PC-9 (cell line): Measurements from ENCODE around the gene PCGF2. TPM values are rescaled to one million over a fixed set of nuclear protein-coding genes. Genes with fewer than 3 reads are reported as not detected.

Source experiments
- BruUV-seq: library from RNA; stranded (reverse); fragments of 400-500 nt; replicated peaks from 2 replicates; lab custom pipeline; 2021; lab: Mats Ljungman, UMichigan
- CTCF ChIA-PET: fragments of 300-600 bp; sonication (Branson Sonifier 250); formaldehyde crosslinking; loops from one replicate; lab custom pipeline; 2022; ENCODE audit warnings: antibody characterized with exemption; lab: Charles Lee
- POLR2A ChIA-PET: fragments of 300-600 bp; sonication (Branson Sonifier 250); formaldehyde crosslinking; loops from one replicate; lab custom pipeline; 2022; ENCODE audit warnings: antibody characterized with exemption; ENCODE audit not compliant: unreplicated experiment; lab: Charles Lee
- DNase-seq, 2 experiments: peaks; one replicate each; pipeline versions ENCODE4 v3.0.0 to v3.0.0-alpha.2; 2015 to 2022; ENCODE audit warnings: mixed read lengths in 1 of 2
- H2AFZ ChIP-seq: fragments of 200-600 bp; sonication (generic); 2 replicates; pipeline ENCODE4 v1.8.1; 2017; ENCODE audit warnings: antibody characterized with exemption
- H3F3A ChIP-seq: fragments of 200-600 bp; sonication (generic); 2 replicates; pipeline ENCODE4 v1.8.1; 2017; ENCODE audit warnings: antibody characterized with exemption, mild to moderate bottlenecking, low read depth; ENCODE audit not compliant: insufficient read depth
- H3K27ac ChIP-seq: fragments of 200-600 bp; sonication (generic); 2 replicates; pipeline ENCODE4 v1.6.1; 2016; ENCODE audit warnings: mixed run types
- H3K27me3 ChIP-seq: fragments of 200-600 bp; sonication (generic); 2 replicates; pipeline ENCODE4 v1.6.1; 2016; ENCODE audit warnings: low read depth, mixed run types; ENCODE audit not compliant: insufficient read depth
- H3K36me3 ChIP-seq: fragments of 200-600 bp; sonication (generic); 2 replicates; pipeline ENCODE4 v1.6.1; 2016; ENCODE audit warnings: low read depth, mixed run types
- H3K4me1 ChIP-seq: fragments of 200-600 bp; sonication (generic); replicated peaks from 2 replicates; pipeline ENCODE4 v1.6.1; 2016; ENCODE audit warnings: mixed run types; ENCODE audit not compliant: insufficient read depth
- H3K4me2 ChIP-seq: fragments of 200-600 bp; sonication (generic); 2 replicates; pipeline ENCODE4 v1.6.1; 2017; ENCODE audit warnings: mixed run types
- H3K4me3 ChIP-seq: fragments of 200-600 bp; sonication (generic); 2 replicates; pipeline ENCODE4 v1.6.1; 2016; ENCODE audit warnings: mixed run types
- H3K79me2 ChIP-seq: fragments of 200-600 bp; sonication (generic); 2 replicates; pipeline ENCODE4 v1.6.1; 2017; ENCODE audit warnings: low read depth, mixed run types
- H3K9me2 ChIP-seq: fragments of 200-600 bp; sonication (generic); 2 replicates; pipeline ENCODE4 v1.8.1; 2017; ENCODE audit warnings: mild to moderate bottlenecking; ENCODE audit not compliant: insufficient read depth
- H3K9me3 ChIP-seq: fragments of 200-600 bp; sonication (generic); 2 replicates; pipeline ENCODE4 v1.8.1; 2016; ENCODE audit warnings: low read depth; ENCODE audit not compliant: insufficient read depth
- H4K20me1 ChIP-seq: fragments of 200-600 bp; sonication (generic); 2 replicates; pipeline ENCODE4 v1.8.1; 2017; ENCODE audit not compliant: insufficient read depth
- CTCF ChIP-seq: fragments of 200-600 bp; sonication (generic); conservative IDR thresholded peaks from 2 replicates; pipeline ENCODE4 v1.6.1; 2017; ENCODE audit warnings: mixed run types, antibody characterized with exemption, mild to moderate bottlenecking, moderate library complexity
- EZH2 ChIP-seq: fragments of 200-600 bp; sonication (generic); IDR thresholded peaks from 2 replicates; pipeline ENCODE4 v1.8.0; 2017; ENCODE audit warnings: antibody characterized with exemption, low read depth
- intact Hi-C: fragments of 100-400 bp; cut with micrococcal nuclease; formaldehyde crosslinking; loops from one replicate; pipeline ENCODE4 v1.10.0; 2022; ENCODE audit not compliant: unreplicated experiment
- total RNA-seq: library from RNA; stranded (reverse); gene quantifications from 2 replicates; pipeline ENCODE4 v1.2.3, GENCODE V29; 2021

The PCGF2 gene
- total RNA-seq, 1 experiment from 2014 or later: 43.3 TPM

- ChIA-PET POLR2A (interaction anchor here (0.6 kb wide), 1 partner anchor 143 kb away, joined by 4 read pairs; the partner anchor contains the start of gene RPL23), CTCF (no interaction called here)
- TF ChIP-seq EZH2 (no peak), CTCF (no peak)
- H3K4me3 ChIP-seq: no peak overlapping the region
- no TSS peak for BruUV-seq
- H3K9me3 ChIP-seq: no peaks in the 10 kb centered on the region
- no peak overlapping the region for H3K27ac ChIP-seq
- no peaks in the 10 kb centered on the region for H3K27me3 ChIP-seq
- intact Hi-C loops: no loop called here
- H3K4me2 ChIP-seq: no peak overlapping the region
- H3F3A ChIP-seq: peaks cover 32% of the 10 kb centered on the region; the same call in 1 of the 2 replicates
- H3K36me3 ChIP-seq: peaks cover 21% of the 10 kb centered on the region
- H3K79me2 ChIP-seq: peaks cover 32% of the 10 kb centered on the region
- no peak for DNase-seq
- no peak overlapping the region for H2AFZ ChIP-seq
- H4K20me1 ChIP-seq: peaks cover 34% of the 10 kb centered on the region
- no peaks in the 10 kb centered on the region for H3K9me2 ChIP-seq
- H3K4me1 ChIP-seq: 0 out of 2 replicates have a peak, but pooled peaks cover 6% of the 10 kb centered on the region
Observed at GRCh38 chr17:38710985-38711384, 37.2 kb downstream of the PCGF2 start.

- intact Hi-C loops: no loop called here
- Histone ChIP-seq H3K4me1 (0 out of 2 replicates have a peak, but pooled peaks cover 6% of the 10 kb centered on the region), H3K27ac (no peak overlapping the region), H3K36me3 (peaks cover 21% of the 10 kb centered on the region), H3K27me3 (no peaks in the 10 kb centered on the region), H4K20me1 (peaks cover 34% of the 10 kb centered on the region), H2AFZ (no peak overlapping the region), H3K4me2 (no peak overlapping the region), H3K9me3 (no peaks in the 10 kb centered on the region), H3K9me2 (no peaks in the 10 kb centered on the region), H3K79me2 (peaks cover 36% of the 10 kb centered on the region), H3K4me3 (no peak overlapping the region), H3F3A (peaks cover 32% of the 10 kb centered on the region; the same call in 1 of the 2 replicates)
- ChIA-PET POLR2A (interaction anchor here (0.6 kb wide), 1 partner anchor 143 kb away, joined by 4 read pairs; the partner anchor contains the start of gene RPL23), CTCF (no interaction called here)
- no peak for TF ChIP-seq EZH2
- no peak for TF ChIP-seq CTCF
- DNase-seq: no peak
- no TSS peak for BruUV-seq
Observed at GRCh38 chr17:38710604-38710962, 37.6 kb downstream of the PCGF2 start.

GRCh38 chr17:38709864-38710603 lies 38.1 kb downstream of the PCGF2 start:
- no TSS peak for BruUV-seq
- no peak overlapping the region for H3K4me2 ChIP-seq
- H3K27ac ChIP-seq: no peak overlapping the region
- no peak overlapping the region for H2AFZ ChIP-seq
- intact Hi-C loops: no loop called here
- H3K79me2 ChIP-seq: peaks cover 37% of the 10 kb centered on the region
- ChIA-PET CTCF (interaction anchor here (0.6 kb wide), 1 partner anchor 24 kb away, joined by 3 read pairs; no protein-coding TSS in a partner anchor), POLR2A (interaction anchor here (0.6 kb wide), 1 partner anchor 143 kb away, joined by 4 read pairs; the partner anchor contains the start of gene RPL23)
- peaks cover 21% of the 10 kb centered on the region for H3K36me3 ChIP-seq
- TF ChIP-seq CTCF (no peak), EZH2 (no peak)
- no peak for DNase-seq
- H3K27me3 ChIP-seq: no peaks in the 10 kb centered on the region
- H3K9me2 ChIP-seq: no peaks in the 10 kb centered on the region
- H4K20me1 ChIP-seq: peaks cover 34% of the 10 kb centered on the region
- 0 out of 2 replicates have a peak, but pooled peaks cover 6% of the 10 kb centered on the region for H3K4me1 ChIP-seq
- no peak overlapping the region for H3K4me3 ChIP-seq
- no peaks in the 10 kb centered on the region for H3K9me3 ChIP-seq
- H3F3A ChIP-seq: peaks cover 29% of the 10 kb centered on the region; the same call in 1 of the 2 replicates
